Left renal pelvis (tissue), 4 donors: ENCODE results near the gene CLBA1. TPM values are rescaled to one million over a fixed set of nuclear protein-coding genes. Genes with fewer than 3 reads are reported as not detected.

Experiments used
- DNase-seq, 4 donors: peaks; one replicate each; pipeline ENCODE4 v3.0.0-alpha.2; 2013; ENCODE audit warnings: low read depth in 4 of 4, low spot score in 3 of 4
- polyA plus RNA-seq, 4 donors: library from polyadenylated mRNA; unstranded; fragments of 120-200 nt; gene quantifications; one replicate each; pipeline ENCODE4 v1.2.1, GENCODE V29; 2013; ENCODE audit not compliant: insufficient read length in 4 of 4

The CLBA1 gene
- polyA plus RNA-seq, 4 donors = 7.2 to 30.3 (median 24.5) TPM

- no peak for DNase-seq
These were observed 54.0 kb downstream of the CLBA1 start for GRCh38 chr14:105039458-105040205.

GRCh38 chr14:105041841-105042765 is 56.5 kb downstream of the CLBA1 start:
- DNase-seq = no peak

GRCh38 chr14:105042813-105043212 is 57.2 kb downstream of the CLBA1 start:
- no peak for DNase-seq

GRCh38 chr14:105043641-105044040 is 58.1 kb downstream of the CLBA1 start:
- no peak for DNase-seq

Other genes with a start within 250 kb of the CLBA1 start
- gene SIVA1, start 232.6 kb upstream of the CLBA1 start, polyA plus RNA-seq = 10 to 100 TPM; 48.0 to 87.2 (median 56.2) TPM
- gene AKT1, start 190.0 kb upstream of the CLBA1 start, polyA plus RNA-seq = 100 to 1,000 TPM in 1 of 4 donors, 10 to 100 TPM in 3; 98.4 to 122 (median 99.0) TPM
- 1 to 10 TPM; 2.0 to 4.7 (median 3.9) TPM for gene ZBTB42, start 184.7 kb upstream of the CLBA1 start, polyA plus RNA-seq
- gene CEP170B, start 120.5 kb upstream of the CLBA1 start, polyA plus RNA-seq = 10 to 100 TPM in 2 of 4 donors, 1 to 10 TPM in 2; 3.6 to 21.2 (median 11.1) TPM
- 1 to 10 TPM; 2.2 to 8.0 (median 3.4) TPM for gene PLD4, start 60.9 kb upstream of the CLBA1 start, polyA plus RNA-seq
- gene AHNAK2, start 7.4 kb upstream of the CLBA1 start, polyA plus RNA-seq = 1 to 10 TPM; 1.5 to 7.2 (median 2.4) TPM
- 10 to 100 TPM; 18.2 to 26.9 (median 21.3) TPM for gene CDCA4, start 35.3 kb downstream of the CLBA1 start, polyA plus RNA-seq
- 1 to 10 TPM in 1 of 4 donors, under 1 TPM in 3; 0.24 to 1.1 (median 0.50) TPM for gene GPR132, start 79.6 kb downstream of the CLBA1 start, polyA plus RNA-seq
- gene JAG2, start 183.0 kb downstream of the CLBA1 start, polyA plus RNA-seq = 10 to 100 TPM in 1 of 4 donors, 1 to 10 TPM in 3; 5.4 to 10.9 (median 7.4) TPM
- gene NUDT14, start 195.5 kb downstream of the CLBA1 start, polyA plus RNA-seq = 10 to 100 TPM in 3 of 4 donors, 1 to 10 TPM in 1; 8.9 to 43.0 (median 24.6) TPM